OCI-LY3 (cell line): ENCODE measurements around the gene COX7A2L.
A peak's percentile ranks its signal among the peaks of the same experiment; 100 is the strongest.

Experiments
- H2AFZ ChIP-seq: fragments of 200-600, 300-600 bp; shearing (Covaris generic); 2 replicates; pipeline ENCODE4 v1.6.0; 2014; ENCODE audit warnings: antibody characterized with exemption, low read depth, low read length
- H3K27ac ChIP-seq: fragments of 200-600, 300-600 bp; sonication (generic); 2 replicates; pipeline ENCODE4 v1.5.1; 2014; ENCODE audit warnings: mild to moderate bottlenecking, low read length, moderate library complexity, mixed read lengths
- H3K27me3 ChIP-seq: fragments of 200-600, 300-600 bp; sonication (generic); 2 replicates; pipeline ENCODE4 v1.6.1; 2014; ENCODE audit warnings: low read depth, low read length, mixed read lengths
- H3K36me3 ChIP-seq: fragments of 200-600, 300-600 bp; sonication (generic); replicated peaks from 2 replicates; pipeline ENCODE3; 2014; ENCODE audit warnings: low read depth, low read length, mixed read lengths
- H3K4me1 ChIP-seq: fragments of 300-600, 200-600 bp; sonication (generic); 2 replicates; pipeline ENCODE4 v1.6.1; 2014; ENCODE audit warnings: low read length, mixed read lengths
- H3K4me2 ChIP-seq: fragments of 200-600, 300-600 bp; sonication (generic); 2 replicates; pipeline ENCODE4 v1.6.1; 2014; ENCODE audit warnings: low read length, mixed read lengths
- H3K4me3 ChIP-seq: fragments of 300-600, 200-600 bp; sonication (generic); 2 replicates; pipeline ENCODE4 v1.5.1; 2014; ENCODE audit warnings: antibody characterized with exemption, mild to moderate bottlenecking, low read length, moderate library complexity
- H3K79me2 ChIP-seq: fragments of 300-600, 200-600 bp; shearing (Covaris generic); 2 replicates; pipeline ENCODE4 v1.6.1; 2014; ENCODE audit warnings: mild to moderate bottlenecking, low read length, mixed read lengths
- H3K9ac ChIP-seq: fragments of 300-600, 200-600 bp; shearing (Covaris generic); 2 replicates; pipeline ENCODE4 v1.6.0; 2014; ENCODE audit warnings: mild to moderate bottlenecking, low read length, moderate library complexity
- H3K9me3 ChIP-seq: fragments of 200-600, 300-600 bp; shearing (Covaris generic); 2 replicates; pipeline ENCODE4 v1.6.1; 2014; ENCODE audit warnings: low read length, mixed read lengths; ENCODE audit not compliant: insufficient read depth
- H4K20me1 ChIP-seq: fragments of 200-600, 300-600 bp; sonication (generic); 2 replicates; pipeline ENCODE4 v1.6.1; 2016; ENCODE audit warnings: low read length, mixed read lengths; ENCODE audit not compliant: insufficient read depth
- EZH2phosphoT487 ChIP-seq: fragments of 200-600 bp; shearing (Covaris generic); IDR thresholded peaks from 2 replicates; pipeline ENCODE4 v1.6.1; 2018; ENCODE audit warnings: antibody characterized with exemption, mixed run types, low read depth
- TF ChIP-seq, protein P1 (sequence below): fragments of 200-600, 300-600 bp; sonication (generic); IDR thresholded peaks from 2 replicates; pipeline ENCODE4 v1.5.1; 2014; ENCODE audit warnings: antibody characterized with exemption, low read length, low read depth

The COX7A2L gene

DNA sequence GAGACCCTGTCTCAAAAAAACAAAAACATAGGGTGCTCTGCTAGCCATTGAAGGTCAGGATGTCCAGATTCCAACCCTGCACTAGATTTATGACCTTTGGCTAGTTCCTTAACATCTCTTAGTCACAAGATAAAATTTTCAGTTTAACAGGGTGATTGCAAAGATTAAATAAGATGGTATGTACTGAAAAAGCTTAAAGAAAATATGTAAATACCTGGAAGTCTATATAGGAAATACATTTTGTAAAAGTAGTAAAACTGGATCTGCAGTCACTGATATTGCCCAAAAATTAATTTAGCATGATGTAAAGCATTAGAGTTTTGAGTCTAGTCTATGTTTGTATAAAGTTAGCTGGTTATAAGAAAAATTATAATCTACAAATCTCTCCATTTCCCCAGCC lies 5.4 kb upstream of the COX7A2L start:
- peaks cover 7% of the 10 kb centered on the region for H3K4me1 ChIP-seq
- no peak overlapping the region for H3K27ac ChIP-seq
- no peak for TF ChIP-seq EZH2phosphoT487
- TF ChIP-seq, protein P1, sequence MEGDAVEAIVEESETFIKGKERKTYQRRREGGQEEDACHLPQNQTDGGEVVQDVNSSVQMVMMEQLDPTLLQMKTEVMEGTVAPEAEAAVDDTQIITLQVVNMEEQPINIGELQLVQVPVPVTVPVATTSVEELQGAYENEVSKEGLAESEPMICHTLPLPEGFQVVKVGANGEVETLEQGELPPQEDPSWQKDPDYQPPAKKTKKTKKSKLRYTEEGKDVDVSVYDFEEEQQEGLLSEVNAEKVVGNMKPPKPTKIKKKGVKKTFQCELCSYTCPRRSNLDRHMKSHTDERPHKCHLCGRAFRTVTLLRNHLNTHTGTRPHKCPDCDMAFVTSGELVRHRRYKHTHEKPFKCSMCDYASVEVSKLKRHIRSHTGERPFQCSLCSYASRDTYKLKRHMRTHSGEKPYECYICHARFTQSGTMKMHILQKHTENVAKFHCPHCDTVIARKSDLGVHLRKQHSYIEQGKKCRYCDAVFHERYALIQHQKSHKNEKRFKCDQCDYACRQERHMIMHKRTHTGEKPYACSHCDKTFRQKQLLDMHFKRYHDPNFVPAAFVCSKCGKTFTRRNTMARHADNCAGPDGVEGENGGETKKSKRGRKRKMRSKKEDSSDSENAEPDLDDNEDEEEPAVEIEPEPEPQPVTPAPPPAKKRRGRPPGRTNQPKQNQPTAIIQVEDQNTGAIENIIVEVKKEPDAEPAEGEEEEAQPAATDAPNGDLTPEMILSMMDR = no peak

DNA sequence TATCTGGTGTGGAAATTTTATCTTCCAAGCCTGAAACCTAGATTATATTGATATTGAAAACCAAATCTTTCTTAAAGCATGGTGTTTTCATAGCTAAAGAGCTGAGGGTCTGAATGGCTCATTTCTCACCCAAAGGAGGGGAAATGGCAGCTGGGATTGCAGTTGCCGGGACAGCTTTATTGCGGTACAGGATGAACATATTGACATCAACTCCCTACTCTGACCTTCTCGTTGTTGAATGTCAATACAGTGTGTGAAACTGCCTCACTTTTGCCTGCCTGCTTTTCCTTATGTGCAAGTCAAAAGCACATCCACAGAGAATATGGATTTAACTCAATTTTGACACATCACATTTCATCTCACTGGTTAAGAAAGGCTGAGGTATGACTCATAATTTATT lies 3.6 kb upstream of the COX7A2L start:
- Histone ChIP-seq H3K27me3 (peaks cover 2% of the 10 kb centered on the region; the same call in 1 of the 2 replicates), H4K20me1 (no peaks in the 10 kb centered on the region), H3K4me3 (no peak overlapping the region), H3K36me3 (no peaks in the 10 kb centered on the region), H3K9me3 (no peaks in the 10 kb centered on the region), H3K9ac (no peak overlapping the region), H3K27ac (no peak overlapping the region), H3K79me2 (peaks cover 14% of the 10 kb centered on the region), H3K4me2 (no peak overlapping the region), H3K4me1 (peaks cover 7% of the 10 kb centered on the region), H2AFZ (no peak overlapping the region)
- TF ChIP-seq EZH2phosphoT487 = no peak
- TF ChIP-seq, protein P1 = no peak

More for the DNA sequence above, 5.4 kb upstream of the COX7A2L start:
- Histone ChIP-seq H3K9me3 (no peaks in the 10 kb centered on the region), H4K20me1 (no peaks in the 10 kb centered on the region), H3K9ac (no peak overlapping the region), H2AFZ (no peak overlapping the region), H3K4me2 (no peak overlapping the region), H3K27me3 (peaks cover 2% of the 10 kb centered on the region; the same call in 1 of the 2 replicates), H3K36me3 (no peaks in the 10 kb centered on the region), H3K79me2 (no peaks in the 10 kb centered on the region), H3K4me3 (no peak overlapping the region)

DNA sequence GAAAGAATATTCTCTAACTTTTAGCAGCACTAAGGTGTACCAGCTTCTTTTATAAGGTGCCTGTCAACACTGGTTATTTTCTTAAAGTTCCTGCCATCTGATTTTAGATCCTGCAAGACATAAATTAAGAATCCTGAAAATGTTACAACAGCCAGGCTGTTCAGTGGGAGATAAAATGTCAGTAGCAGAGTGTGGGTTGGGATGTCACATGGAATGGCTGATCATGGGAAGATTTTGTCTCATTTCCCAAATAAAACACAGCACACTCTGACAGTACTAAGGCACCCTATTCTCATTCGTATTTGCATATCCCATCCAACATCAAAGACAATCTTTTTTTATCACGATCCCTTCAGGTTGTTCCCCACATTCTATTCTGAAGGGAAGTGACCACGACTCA lies 2.4 kb upstream of the COX7A2L start:
- Histone ChIP-seq H3K79me2 (peaks cover 26% of the 10 kb centered on the region), H3K27me3 (peaks cover 2% of the 10 kb centered on the region; the same call in 1 of the 2 replicates), H3K27ac (no peak overlapping the region), H3K4me1 (peaks cover 19% of the 10 kb centered on the region), H3K4me2 (no peak overlapping the region), H3K9ac (no peak overlapping the region), H3K9me3 (no peaks in the 10 kb centered on the region), H3K36me3 (no peaks in the 10 kb centered on the region), H3K4me3 (no peak overlapping the region), H4K20me1 (peaks cover 5% of the 10 kb centered on the region), H2AFZ (no peak overlapping the region)
- TF ChIP-seq, protein P1 = no peak
- no peak for TF ChIP-seq EZH2phosphoT487

DNA sequence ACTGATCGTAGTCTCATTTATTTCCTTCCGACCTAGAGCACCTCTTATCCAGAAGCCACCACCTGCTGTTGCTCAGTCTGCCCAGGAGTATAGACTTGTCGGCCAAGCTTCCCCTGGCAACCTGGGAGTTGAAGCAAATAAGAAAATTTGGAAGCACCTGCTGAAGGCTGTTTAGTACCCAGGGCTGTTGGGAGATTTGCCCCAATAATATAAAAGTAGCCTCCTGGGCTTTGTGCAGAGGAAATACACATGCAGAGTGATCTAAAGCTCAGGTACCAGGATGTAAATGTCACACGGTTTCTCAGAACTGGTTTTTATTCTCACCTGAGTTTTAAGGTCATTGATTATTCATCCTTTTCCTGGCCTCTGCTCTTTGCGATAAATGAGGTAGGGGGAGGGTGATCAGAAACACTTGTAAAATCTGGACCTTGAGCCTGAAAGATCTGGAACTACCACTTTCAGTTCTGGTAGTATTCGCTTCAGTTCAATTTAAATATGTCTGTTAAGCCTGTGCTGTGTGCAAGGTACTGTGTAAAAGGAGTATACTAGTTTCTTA lies 789 bp upstream of the COX7A2L start:
- TF ChIP-seq, protein P1 = no peak; the same call in 1 of the 2 replicates
- no peak for TF ChIP-seq EZH2phosphoT487
- H3K9me3 ChIP-seq = no peaks in the 10 kb centered on the region
- peak overlapping the region; percentile 52 for H3K9ac ChIP-seq
- peak overlapping the region; percentile 90 for H3K4me2 ChIP-seq
- peaks cover 17% of the 10 kb centered on the region for H4K20me1 ChIP-seq
- peaks cover 22% of the 10 kb centered on the region for H3K4me1 ChIP-seq
- H2AFZ ChIP-seq = peak overlapping the region; percentile 80
- H3K4me3 ChIP-seq = peak overlapping the region; percentile 97
- H3K27me3 ChIP-seq = peaks cover 2% of the 10 kb centered on the region; the same call in 1 of the 2 replicates
- H3K36me3 ChIP-seq = peaks cover 4% of the 10 kb centered on the region
- no peak overlapping the region for H3K27ac ChIP-seq
- peaks cover 42% of the 10 kb centered on the region for H3K79me2 ChIP-seq
